SU-DHL-6 (cell line): Measurements from ENCODE around the gene HOXA13.

ENCODE experiments used
- H2AFZ ChIP-seq: fragments of 200-600 bp; sonication (generic); 2 replicates; pipeline ENCODE4 v1.6.1; 2014; ENCODE audit warnings: low read depth, mild to moderate bottlenecking, moderate library complexity, mixed read lengths, antibody characterized with exemption, low read length; ENCODE audit not compliant: severe bottlenecking
- H3F3A ChIP-seq: fragments of 200-600 bp; shearing (Covaris generic); 2 replicates; pipeline ENCODE4 v1.6.0; 2016; ENCODE audit warnings: antibody characterized with exemption, mild to moderate bottlenecking; ENCODE audit not compliant: insufficient read depth
- H3K27ac ChIP-seq: fragments of 200-600 bp; sonication (generic); 2 replicates; pipeline ENCODE4 v1.5.1; 2016; ENCODE audit warnings: low read depth, mild to moderate bottlenecking, low read length, moderate library complexity, mixed read lengths
- H3K27me3 ChIP-seq: fragments of 200-600 bp; sonication (generic), shearing (Covaris generic); 2 replicates; pipeline ENCODE4 v1.6.0; 2014; ENCODE audit warnings: mild to moderate bottlenecking, low read length
- H3K36me3 ChIP-seq: fragments of 200-600 bp; sonication (generic); 2 replicates; pipeline ENCODE4 v1.6.1; 2014; ENCODE audit warnings: mild to moderate bottlenecking, low read length, mixed read lengths
- H3K4me2 ChIP-seq: fragments of 300-600, 200-600 bp; shearing (Covaris generic), sonication (generic); 2 replicates; pipeline ENCODE4 v1.6.0; 2014; ENCODE audit warnings: low read length, low read depth, mild to moderate bottlenecking; ENCODE audit not compliant: poor library complexity, severe bottlenecking
- H3K4me3 ChIP-seq: fragments of 200-600 bp; sonication (generic); 2 replicates; pipeline ENCODE4 v1.5.1; 2014; ENCODE audit warnings: antibody characterized with exemption, low read length, mild to moderate bottlenecking, mixed read lengths; ENCODE audit not compliant: insufficient read depth, poor library complexity, severe bottlenecking
- H3K79me2 ChIP-seq: fragments of 200-600 bp; sonication (generic); 2 replicates; pipeline ENCODE4 v1.6.1; 2014; ENCODE audit warnings: mild to moderate bottlenecking, low read length, moderate library complexity; ENCODE audit not compliant: insufficient read depth
- H3K9ac ChIP-seq: fragments of 200-600 bp; sonication (generic); 2 replicates; pipeline ENCODE4 v1.7.0; 2014; ENCODE audit warnings: mild to moderate bottlenecking, low read length
- H3K9me2 ChIP-seq: fragments of 200-600 bp; sonication (generic); replicated peaks from 2 replicates; pipeline ENCODE4 v1.6.1; 2014; ENCODE audit warnings: low read length; ENCODE audit not compliant: insufficient read depth
- H3K9me3 ChIP-seq: fragments of 200-600 bp; sonication (generic); 2 replicates; pipeline ENCODE4 v1.6.1; 2014; ENCODE audit warnings: low read length, mixed read lengths; ENCODE audit not compliant: insufficient read depth
- H4K20me1 ChIP-seq: fragments of 200-600 bp; sonication (generic); 2 replicates; pipeline ENCODE4 v1.6.1; 2014; ENCODE audit warnings: low read depth, mild to moderate bottlenecking, antibody characterized with exemption, low read length, moderate library complexity, mixed read lengths
- EZH2phosphoT487 ChIP-seq: fragments of 200-600 bp; sonication (generic), shearing (Covaris generic); conservative IDR thresholded peaks from 2 replicates; pipeline ENCODE4 v1.6.1; 2018; ENCODE audit warnings: mild to moderate bottlenecking, antibody characterized with exemption, low read length, moderate library complexity, mixed read lengths
- TF ChIP-seq, protein P1 (sequence below): fragments of 200-600 bp; sonication (generic); IDR thresholded peaks from one replicate; pipeline ENCODE4 v1.5.1; 2017; ENCODE audit warnings: antibody characterized with exemption, mild to moderate bottlenecking, low read length, moderate library complexity; ENCODE audit not compliant: insufficient read depth, poor library complexity, severe bottlenecking

HOXA13 gene

DNA sequence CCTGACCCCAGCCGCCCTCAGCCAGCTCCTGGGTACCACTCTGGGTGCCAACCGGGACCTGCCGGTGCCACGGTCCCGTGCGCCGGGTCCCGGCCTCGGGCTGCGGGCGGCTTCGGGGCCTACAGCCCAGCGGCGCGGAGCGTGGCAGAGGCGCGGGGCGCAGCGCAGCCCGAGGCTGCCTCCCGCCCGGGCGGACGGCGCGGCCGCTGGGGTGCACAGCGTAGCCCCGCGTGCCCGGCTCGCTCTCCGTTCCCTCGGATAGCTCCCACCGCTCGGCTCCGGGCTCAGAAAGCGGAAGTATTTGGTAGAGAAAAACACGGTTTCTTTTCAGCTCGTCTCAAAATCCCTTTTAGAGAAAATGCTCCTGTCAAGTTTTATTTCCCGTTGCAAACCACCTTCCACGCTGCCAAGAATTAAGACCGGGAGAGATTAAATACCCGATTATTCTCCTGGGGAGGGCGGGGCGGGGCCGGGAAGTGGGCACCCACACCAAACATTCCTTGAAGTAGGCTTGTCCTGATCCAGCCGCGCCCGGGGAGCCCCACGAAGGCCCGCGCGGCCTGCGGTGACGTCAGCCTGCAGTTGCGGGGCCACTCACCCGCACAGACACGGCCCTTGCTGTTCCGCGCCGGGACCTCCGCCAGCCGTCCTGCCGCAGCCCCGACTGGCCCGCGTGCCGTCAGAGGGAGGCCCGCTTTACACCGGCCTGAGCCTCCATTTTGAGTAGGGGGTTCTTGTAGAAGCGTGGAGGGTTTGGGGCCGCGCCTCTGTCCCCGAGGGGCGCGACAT is 7.2 kb downstream of the HOXA13 start:
- Histone ChIP-seq H3K4me3 (no peak overlapping the region), H2AFZ (no peak overlapping the region), H4K20me1 (no peaks in the 10 kb centered on the region), H3K9me2 (no peaks in the 10 kb centered on the region), H3K27me3 (no peaks in the 10 kb centered on the region), H3K27ac (no peak overlapping the region), H3K4me2 (no peak overlapping the region), H3F3A (no peaks in the 10 kb centered on the region), H3K9me3 (no peaks in the 10 kb centered on the region), H3K36me3 (no peaks in the 10 kb centered on the region), H3K9ac (no peak overlapping the region), H3K79me2 (no peaks in the 10 kb centered on the region)
- TF ChIP-seq, protein P1, sequence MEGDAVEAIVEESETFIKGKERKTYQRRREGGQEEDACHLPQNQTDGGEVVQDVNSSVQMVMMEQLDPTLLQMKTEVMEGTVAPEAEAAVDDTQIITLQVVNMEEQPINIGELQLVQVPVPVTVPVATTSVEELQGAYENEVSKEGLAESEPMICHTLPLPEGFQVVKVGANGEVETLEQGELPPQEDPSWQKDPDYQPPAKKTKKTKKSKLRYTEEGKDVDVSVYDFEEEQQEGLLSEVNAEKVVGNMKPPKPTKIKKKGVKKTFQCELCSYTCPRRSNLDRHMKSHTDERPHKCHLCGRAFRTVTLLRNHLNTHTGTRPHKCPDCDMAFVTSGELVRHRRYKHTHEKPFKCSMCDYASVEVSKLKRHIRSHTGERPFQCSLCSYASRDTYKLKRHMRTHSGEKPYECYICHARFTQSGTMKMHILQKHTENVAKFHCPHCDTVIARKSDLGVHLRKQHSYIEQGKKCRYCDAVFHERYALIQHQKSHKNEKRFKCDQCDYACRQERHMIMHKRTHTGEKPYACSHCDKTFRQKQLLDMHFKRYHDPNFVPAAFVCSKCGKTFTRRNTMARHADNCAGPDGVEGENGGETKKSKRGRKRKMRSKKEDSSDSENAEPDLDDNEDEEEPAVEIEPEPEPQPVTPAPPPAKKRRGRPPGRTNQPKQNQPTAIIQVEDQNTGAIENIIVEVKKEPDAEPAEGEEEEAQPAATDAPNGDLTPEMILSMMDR = no peak
- no peak for TF ChIP-seq EZH2phosphoT487

DNA sequence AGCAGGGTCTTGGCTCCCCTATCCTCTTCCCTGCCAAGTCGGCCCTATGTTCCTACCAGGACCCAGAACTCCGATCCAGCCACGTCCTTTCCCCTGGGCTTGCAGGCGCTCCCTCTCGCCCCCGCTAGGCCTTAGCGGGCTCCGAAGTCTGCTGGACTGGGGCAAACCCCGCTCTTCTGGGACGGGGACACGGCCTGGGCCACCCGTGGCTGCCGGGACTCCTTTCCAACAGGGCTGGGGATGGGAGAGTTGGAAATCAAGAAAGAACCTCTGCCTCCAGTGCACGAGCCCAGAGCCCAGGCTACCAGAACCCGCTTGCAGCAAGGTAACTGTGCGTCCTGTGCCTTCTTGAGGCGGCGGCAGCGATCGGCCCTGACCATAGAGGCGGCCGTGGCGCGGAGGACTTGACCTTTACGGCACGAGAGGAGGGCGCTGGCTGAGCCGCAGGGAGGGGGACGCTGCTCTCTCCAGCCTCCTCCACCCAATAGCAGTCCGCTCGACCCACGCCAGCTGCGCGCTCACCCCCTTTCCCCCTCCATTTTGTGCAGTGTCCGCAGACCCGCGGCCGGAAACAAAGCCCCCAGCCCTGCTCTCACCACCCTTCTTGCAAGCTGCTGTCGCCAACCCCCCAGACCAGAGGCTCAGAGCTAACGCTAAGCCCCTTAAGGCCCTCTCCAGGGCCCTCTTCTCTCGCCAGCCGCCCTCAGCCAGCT is 7.9 kb downstream of the HOXA13 start:
- Histone ChIP-seq H3K79me2 (no peaks in the 10 kb centered on the region), H3K4me3 (no peak overlapping the region), H3K27me3 (no peaks in the 10 kb centered on the region), H3K36me3 (no peaks in the 10 kb centered on the region), H3F3A (no peaks in the 10 kb centered on the region), H3K9me2 (no peaks in the 10 kb centered on the region), H3K4me2 (no peak overlapping the region), H3K27ac (no peak overlapping the region), H4K20me1 (no peaks in the 10 kb centered on the region), H3K9ac (no peak overlapping the region), H2AFZ (no peak overlapping the region), H3K9me3 (no peaks in the 10 kb centered on the region)
- TF ChIP-seq, protein P1 = no peak
- TF ChIP-seq EZH2phosphoT487 = no peak

DNA sequence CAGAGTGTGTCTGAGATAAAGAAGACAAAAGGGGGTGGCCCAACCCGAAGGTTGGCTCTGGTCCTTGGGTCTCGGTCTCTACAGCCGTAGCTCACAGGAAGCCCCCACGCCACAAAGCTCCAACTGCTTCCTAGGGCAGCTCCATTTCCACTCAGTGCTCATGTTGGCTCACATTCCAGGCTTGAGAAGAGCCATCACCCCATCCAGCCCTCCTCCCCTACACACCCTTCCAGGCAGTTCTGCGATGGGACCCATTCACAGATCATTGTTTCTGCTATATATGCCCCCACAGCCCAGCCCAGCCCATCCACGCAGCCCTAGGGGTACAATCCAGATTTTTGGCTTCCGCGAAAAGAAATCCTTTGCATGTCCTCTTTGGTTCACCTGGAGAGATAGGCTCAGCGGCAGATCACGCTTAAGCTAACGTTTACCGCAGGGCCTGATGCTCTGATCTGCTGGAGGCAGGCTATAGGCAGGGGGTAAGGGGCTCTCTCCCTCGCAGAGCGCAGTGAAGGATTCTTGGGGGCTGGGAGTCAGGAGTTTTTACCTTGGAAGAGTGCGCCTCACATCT is 8.6 kb downstream of the HOXA13 start:
- Histone ChIP-seq H3K27ac (no peak overlapping the region), H3K4me2 (no peak overlapping the region), H3K9ac (no peak overlapping the region), H3K4me3 (no peak overlapping the region), H3K36me3 (no peaks in the 10 kb centered on the region), H3K9me3 (no peaks in the 10 kb centered on the region), H3K79me2 (no peaks in the 10 kb centered on the region), H2AFZ (no peak overlapping the region), H4K20me1 (no peaks in the 10 kb centered on the region), H3K27me3 (no peaks in the 10 kb centered on the region), H3K9me2 (no peaks in the 10 kb centered on the region), H3F3A (no peaks in the 10 kb centered on the region)
- no peak for TF ChIP-seq EZH2phosphoT487
- TF ChIP-seq, protein P1 = no peak
